Non-pigmented ciliary epithelial cell (primary cell): ENCODE results near the gene KCNG2.

Experiments
- DNase-seq: peaks from one replicate; pipeline ENCODE4 v3.0.0-alpha.2; 2010; ENCODE audit warnings: low read depth

The KCNG2 gene

GRCh38 chr18:79785831-79786230 lies 11.9 kb upstream of the KCNG2 start:
- no peak for DNase-seq

- DNase-seq = no peak
Measured at GRCh38 chr18:79786304-79786703, 11.4 kb upstream of the KCNG2 start.

GRCh38 chr18:79786786-79787526 lies 10.8 kb upstream of the KCNG2 start:
- peak; percentile 30 for DNase-seq

GRCh38 chr18:79787527-79787864 lies 10.2 kb upstream of the KCNG2 start:
- no peak for DNase-seq

- DNase-seq = no peak
Measured at GRCh38 chr18:79787865-79788733, 9.6 kb upstream of the KCNG2 start.

GRCh38 chr18:79788734-79789085 lies 9.0 kb upstream of the KCNG2 start:
- DNase-seq = no peak

GRCh38 chr18:79789091-79789891 lies 8.4 kb upstream of the KCNG2 start:
- no peak for DNase-seq

- DNase-seq = no peak
Measured at GRCh38 chr18:79789901-79790890, 7.5 kb upstream of the KCNG2 start.

GRCh38 chr18:79790996-79791972 lies 6.5 kb upstream of the KCNG2 start:
- DNase-seq = peak; percentile 98

GRCh38 chr18:79792096-79792987 lies 5.4 kb upstream of the KCNG2 start:
- no peak for DNase-seq

GRCh38 chr18:79792988-79793355 lies 4.8 kb upstream of the KCNG2 start:
- no peak for DNase-seq

GRCh38 chr18:79794846-79795245 lies 2.9 kb upstream of the KCNG2 start:
- DNase-seq = no peak

- no peak for DNase-seq
Measured at GRCh38 chr18:79795446-79795845, 2.3 kb upstream of the KCNG2 start.

- DNase-seq = no peak
Measured at GRCh38 chr18:79796016-79796415, 1.7 kb upstream of the KCNG2 start.

GRCh38 chr18:79796531-79797405 lies 970 bp upstream of the KCNG2 start:
- no peak for DNase-seq

GRCh38 chr18:79798346-79798998 lies 734 bp downstream of the KCNG2 start:
- no peak for DNase-seq

GRCh38 chr18:79798999-79799370 lies 1.2 kb downstream of the KCNG2 start:
- DNase-seq = no peak
